DND-41 (cell line): ENCODE data around the gene TMEM59L.

Experiments used
- ATAC-seq: fragments of 200-7000 bp; cut with Tn5 transposase; 3 replicates; pipeline ENCODE4 v1.9.1; 2021; ENCODE audit warnings: low read depth; ENCODE audit not compliant: insufficient read depth
- DNase-seq: peaks from one replicate; pipeline ENCODE4 v3.0.0-alpha.2; 2020
- H2AFZ ChIP-seq: 2 replicates; pipeline ENCODE4 v1.6.0; 2012; ENCODE audit warnings: low read depth, low read length
- H3K27ac ChIP-seq: 2 replicates; pipeline ENCODE4 v1.5.1; 2012; ENCODE audit warnings: low read length, inconsistent platforms
- H3K27me3 ChIP-seq: fragments of 200-600 bp; sonication (generic); 2 replicates; pipeline ENCODE4 v1.6.0; 2012; ENCODE audit warnings: low read length, mild to moderate bottlenecking, inconsistent platforms; ENCODE audit not compliant: insufficient read depth, poor library complexity
- H3K36me3 ChIP-seq: 2 replicates; pipeline ENCODE4 v1.5.1; 2012; ENCODE audit warnings: low read length, inconsistent platforms; ENCODE audit not compliant: insufficient read depth
- H3K4me1 ChIP-seq: 2 replicates; pipeline ENCODE4 v1.5.1; 2012; ENCODE audit warnings: mild to moderate bottlenecking, low read length; ENCODE audit not compliant: insufficient read depth
- H3K4me2 ChIP-seq: 2 replicates; pipeline ENCODE4 v1.6.0; 2012; ENCODE audit warnings: mild to moderate bottlenecking, moderate library complexity, low read length, inconsistent platforms; ENCODE audit not compliant: insufficient read depth
- H3K4me3 ChIP-seq, 2 experiments: fragments of 200-600 bp in 1 of 2; shearing (Covaris generic) in 1 of 2; 2 replicates each; pipeline ENCODE4 v1.5.1; 2012 to 2016; ENCODE audit warnings: inconsistent platforms in 2 of 2, low read length in 2 of 2, mild to moderate bottlenecking in 2 of 2, low read depth in 1 of 2, moderate library complexity in 1 of 2
- H3K79me2 ChIP-seq: 2 replicates; pipeline ENCODE4 v1.6.0; 2012; ENCODE audit warnings: low read length, inconsistent platforms; ENCODE audit not compliant: insufficient read depth
- H3K9ac ChIP-seq: 2 replicates; pipeline ENCODE4 v1.6.0; 2012; ENCODE audit warnings: low read depth, mild to moderate bottlenecking, inconsistent platforms, low read length, moderate library complexity
- H3K9me3 ChIP-seq: 2 replicates; pipeline ENCODE4 v1.5.1; 2012; ENCODE audit warnings: low read length, moderate library complexity, mild to moderate bottlenecking, inconsistent platforms; ENCODE audit not compliant: insufficient read depth, severe bottlenecking
- H4K20me1 ChIP-seq: 2 replicates; pipeline ENCODE4 v1.6.0; 2012; ENCODE audit warnings: low read length; ENCODE audit not compliant: insufficient read depth
- EZH2 ChIP-seq: IDR thresholded peaks from 3 replicates; pipeline ENCODE4 v1.6.1; 2012; ENCODE audit warnings: borderline replicate concordance, low read depth, mild to moderate bottlenecking, moderate library complexity, low read length, inconsistent platforms; ENCODE audit not compliant: severe bottlenecking
- TF ChIP-seq, protein P1 (sequence below): IDR thresholded peaks from 2 replicates; pipeline ENCODE4 v1.5.1; 2012; ENCODE audit warnings: borderline replicate concordance, low read length, moderate library complexity, mild to moderate bottlenecking; ENCODE audit not compliant: poor library complexity, severe bottlenecking; ENCODE audit errors: extremely low read depth

TMEM59L gene

DNA sequence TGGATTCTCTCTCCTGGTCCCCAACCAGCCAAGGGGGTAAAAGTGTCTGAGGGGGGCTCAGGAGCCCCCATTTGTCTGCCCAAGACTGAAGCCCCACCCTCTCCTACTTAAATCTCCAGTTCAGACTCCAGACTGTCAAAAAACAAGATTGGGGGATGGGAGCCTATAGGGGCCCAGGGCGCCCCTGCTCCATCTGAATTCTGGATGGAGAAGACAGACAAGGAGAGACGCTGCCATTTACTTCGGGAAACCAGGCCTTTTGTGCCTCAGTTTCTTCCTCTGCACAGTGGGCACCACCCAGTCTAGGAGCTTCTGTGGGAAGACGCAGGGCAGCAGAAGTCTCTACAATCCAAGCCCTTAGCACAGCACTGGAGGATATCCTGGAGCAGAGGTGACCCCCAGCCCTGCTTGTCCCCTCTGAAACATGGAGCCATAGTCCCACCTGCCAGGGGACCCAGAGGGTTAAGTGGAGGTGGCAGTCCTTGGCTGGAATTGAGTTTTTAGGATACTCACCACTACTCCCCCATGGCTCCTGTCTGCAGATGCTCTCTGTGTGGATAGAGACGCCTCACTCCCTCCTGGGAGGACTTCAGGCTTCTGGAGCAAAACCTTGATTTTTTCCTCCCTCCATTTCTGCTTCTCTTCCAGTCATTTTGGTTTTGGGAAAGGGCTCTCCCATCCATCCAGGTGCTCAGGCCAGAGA is 4.4 kb upstream of the TMEM59L start:
- Histone ChIP-seq H3K4me1 (peaks cover 12% of the 10 kb centered on the region), H3K27me3 (peaks cover 35% of the 10 kb centered on the region), H3K36me3 (no peaks in the 10 kb centered on the region), H3K9ac (no peak overlapping the region), H4K20me1 (peaks cover 2% of the 10 kb centered on the region; the same call in 1 of the 2 replicates), H3K27ac (no peak overlapping the region), H3K9me3 (no peaks in the 10 kb centered on the region), H2AFZ (no peak overlapping the region), H3K4me2 (no peak overlapping the region), H3K4me3 (no peak overlapping the region), H3K79me2 (no peaks in the 10 kb centered on the region)
- TF ChIP-seq, protein P1, sequence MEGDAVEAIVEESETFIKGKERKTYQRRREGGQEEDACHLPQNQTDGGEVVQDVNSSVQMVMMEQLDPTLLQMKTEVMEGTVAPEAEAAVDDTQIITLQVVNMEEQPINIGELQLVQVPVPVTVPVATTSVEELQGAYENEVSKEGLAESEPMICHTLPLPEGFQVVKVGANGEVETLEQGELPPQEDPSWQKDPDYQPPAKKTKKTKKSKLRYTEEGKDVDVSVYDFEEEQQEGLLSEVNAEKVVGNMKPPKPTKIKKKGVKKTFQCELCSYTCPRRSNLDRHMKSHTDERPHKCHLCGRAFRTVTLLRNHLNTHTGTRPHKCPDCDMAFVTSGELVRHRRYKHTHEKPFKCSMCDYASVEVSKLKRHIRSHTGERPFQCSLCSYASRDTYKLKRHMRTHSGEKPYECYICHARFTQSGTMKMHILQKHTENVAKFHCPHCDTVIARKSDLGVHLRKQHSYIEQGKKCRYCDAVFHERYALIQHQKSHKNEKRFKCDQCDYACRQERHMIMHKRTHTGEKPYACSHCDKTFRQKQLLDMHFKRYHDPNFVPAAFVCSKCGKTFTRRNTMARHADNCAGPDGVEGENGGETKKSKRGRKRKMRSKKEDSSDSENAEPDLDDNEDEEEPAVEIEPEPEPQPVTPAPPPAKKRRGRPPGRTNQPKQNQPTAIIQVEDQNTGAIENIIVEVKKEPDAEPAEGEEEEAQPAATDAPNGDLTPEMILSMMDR, result no peak
- TF ChIP-seq EZH2, result no peak
- ATAC-seq (no peak), DNase-seq (no peak)

DNA sequence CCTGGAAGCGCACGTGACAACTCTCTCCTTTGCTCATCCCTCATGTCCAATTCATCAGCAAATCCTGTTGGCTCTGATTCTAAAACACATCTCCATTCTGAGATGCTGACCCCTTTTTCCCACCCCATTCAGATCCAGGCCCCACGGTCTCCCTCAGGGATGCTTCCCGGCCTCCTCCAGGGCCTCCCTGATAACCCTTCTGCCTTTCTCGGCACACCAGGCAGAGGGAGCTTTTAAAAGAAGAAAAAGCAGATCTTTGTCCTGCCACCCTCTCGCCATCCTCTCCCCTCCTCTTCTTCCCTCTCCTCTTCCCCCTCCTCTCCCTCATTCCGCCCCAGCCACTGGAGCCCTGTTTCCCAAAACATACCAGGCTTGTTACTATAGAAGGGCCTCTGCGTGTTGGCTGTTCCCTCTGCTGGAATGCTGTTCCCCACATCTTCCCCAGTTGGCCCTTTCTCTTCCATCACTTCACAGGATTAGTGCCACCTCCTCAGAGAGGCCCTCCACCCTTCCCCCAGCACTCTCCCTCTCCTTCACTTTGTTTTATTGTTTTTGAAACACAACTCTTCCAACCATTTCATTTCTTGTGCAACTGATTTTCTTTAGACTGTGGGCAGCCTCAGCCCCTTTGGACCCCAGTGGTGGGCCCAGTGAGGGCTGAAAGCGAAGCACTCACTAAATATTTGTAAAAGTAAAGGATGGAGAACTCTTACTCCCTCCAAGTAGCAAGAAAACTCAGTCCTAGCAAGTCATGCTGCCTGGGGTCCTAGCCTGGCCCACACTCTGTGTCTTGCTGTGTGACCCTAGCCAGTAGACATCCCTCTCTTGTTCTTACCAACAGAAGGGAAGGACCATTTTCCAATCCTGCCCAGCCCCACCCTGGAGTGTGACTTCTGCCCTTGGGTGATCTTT is 3.6 kb upstream of the TMEM59L start:
- Histone ChIP-seq H3K27ac (no peak overlapping the region), H3K4me1 (peaks cover 12% of the 10 kb centered on the region), H3K9ac (no peak overlapping the region), H3K4me2 (no peak overlapping the region), H3K36me3 (no peaks in the 10 kb centered on the region), H4K20me1 (peaks cover 2% of the 10 kb centered on the region; the same call in 1 of the 2 replicates), H3K79me2 (no peaks in the 10 kb centered on the region), H2AFZ (no peak overlapping the region), H3K9me3 (no peaks in the 10 kb centered on the region), H3K4me3 (no peak overlapping the region), H3K27me3 (peaks cover 35% of the 10 kb centered on the region)
- ATAC-seq (no peak), DNase-seq (no peak)
- no peak for TF ChIP-seq EZH2
- TF ChIP-seq, protein P1, result no peak

DNA sequence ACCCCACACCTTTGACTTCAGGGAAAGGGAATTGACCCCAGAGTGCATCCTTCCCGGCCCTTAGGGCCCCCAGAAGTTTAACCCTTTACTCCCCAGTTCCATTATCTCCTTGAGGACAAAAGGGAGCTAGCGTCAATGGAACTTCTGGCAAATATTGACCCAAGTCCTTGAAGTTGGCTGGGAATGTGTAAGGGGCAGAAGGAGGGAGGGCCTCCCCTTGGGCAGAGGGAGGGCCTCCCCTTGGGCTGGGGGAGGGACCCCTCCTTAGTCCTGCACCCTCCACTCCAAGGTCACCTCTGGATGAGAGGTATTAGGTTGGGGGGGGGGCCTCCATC is 3.0 kb upstream of the TMEM59L start:
- TF ChIP-seq, protein P1, result no peak
- no peak for TF ChIP-seq EZH2
- Histone ChIP-seq H3K36me3 (no peaks in the 10 kb centered on the region), H2AFZ (no peak overlapping the region), H3K9ac (no peak overlapping the region), H3K4me1 (peaks cover 12% of the 10 kb centered on the region), H3K4me2 (no peak overlapping the region), H3K9me3 (no peaks in the 10 kb centered on the region), H3K27me3 (peaks cover 35% of the 10 kb centered on the region), H4K20me1 (peaks cover 2% of the 10 kb centered on the region; the same call in 1 of the 2 replicates), H3K27ac (no peak overlapping the region), H3K4me3 (no peak overlapping the region), H3K79me2 (no peaks in the 10 kb centered on the region)
- no peak for DNase-seq
- ATAC-seq, result no peak
